Fibroblast of the aortic adventitia (primary cell): Measurements from ENCODE around the gene FLT3. TPM values are rescaled to one million over a fixed set of nuclear protein-coding genes. Genes with fewer than 3 reads are reported as not detected.

Source experiments
- DNase-seq: peaks from one replicate; pipeline ENCODE4 v3.0.0-alpha.2; 2010; ENCODE audit warnings: low read depth
- H3K4me3 ChIP-seq: 2 replicates; pipeline ENCODE4 v1.5.1; 2011; ENCODE audit warnings: low read depth, mild to moderate bottlenecking, control low read depth, low read length, moderate library complexity
- total RNA-seq: library from RNA; depleted of rRNA; stranded (reverse); fragments of >200 nt; gene quantifications from 2 replicates; pipeline ENCODE4 v1.2.3, GENCODE V29; 2012; ENCODE audit warnings: low replicate concordance
- TF ChIP-seq, protein P1 (sequence below): IDR thresholded peaks from 2 replicates; pipeline ENCODE4 v1.5.1; 2011; ENCODE audit warnings: mild to moderate bottlenecking, low read length, control low read depth, inconsistent platforms; ENCODE audit not compliant: insufficient read depth

FLT3 gene
- total RNA-seq, 1 donor = not detected

DNA sequence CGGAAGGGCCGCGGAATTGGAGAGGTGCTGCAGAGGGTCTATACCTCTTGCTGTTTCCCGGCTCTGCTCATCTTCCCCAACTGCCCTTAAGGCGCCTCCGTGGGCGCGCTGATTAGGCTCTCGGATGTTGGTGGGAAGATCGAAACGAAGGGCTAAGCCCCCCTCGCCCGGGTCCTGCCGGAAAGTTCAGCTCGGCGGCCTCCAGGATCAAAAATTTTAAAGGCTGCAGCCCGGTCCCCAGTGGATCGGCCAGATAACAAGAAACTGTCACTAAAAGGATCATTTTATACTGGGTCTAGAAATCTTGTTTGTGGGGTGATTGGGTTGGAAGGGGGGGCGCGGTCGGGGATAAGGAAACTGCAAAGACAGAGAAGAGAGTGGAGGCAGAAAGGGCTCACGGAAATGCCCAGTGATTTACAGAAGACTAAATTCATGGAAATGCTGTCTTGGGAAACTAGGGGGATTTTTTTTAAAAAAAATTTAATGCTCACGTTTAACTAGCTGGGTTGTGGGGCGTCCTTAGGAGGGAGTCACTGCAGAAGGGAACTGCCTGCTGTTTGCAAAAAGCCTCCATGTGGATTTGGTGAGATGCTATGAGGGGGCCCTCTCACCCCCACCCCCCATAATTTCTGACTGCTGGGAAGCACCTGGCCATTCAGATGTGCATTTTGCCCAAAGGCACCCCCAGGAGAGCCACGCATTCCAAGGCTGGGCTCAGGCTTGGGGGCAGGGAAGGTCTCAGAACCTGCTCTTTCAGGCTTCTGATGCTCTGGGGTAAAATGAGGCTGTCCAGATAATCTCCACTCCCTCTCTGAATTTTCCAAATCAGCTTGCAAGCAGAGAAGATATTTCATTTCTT is 138.9 kb downstream of the FLT3 start:
- TF ChIP-seq, protein P1, sequence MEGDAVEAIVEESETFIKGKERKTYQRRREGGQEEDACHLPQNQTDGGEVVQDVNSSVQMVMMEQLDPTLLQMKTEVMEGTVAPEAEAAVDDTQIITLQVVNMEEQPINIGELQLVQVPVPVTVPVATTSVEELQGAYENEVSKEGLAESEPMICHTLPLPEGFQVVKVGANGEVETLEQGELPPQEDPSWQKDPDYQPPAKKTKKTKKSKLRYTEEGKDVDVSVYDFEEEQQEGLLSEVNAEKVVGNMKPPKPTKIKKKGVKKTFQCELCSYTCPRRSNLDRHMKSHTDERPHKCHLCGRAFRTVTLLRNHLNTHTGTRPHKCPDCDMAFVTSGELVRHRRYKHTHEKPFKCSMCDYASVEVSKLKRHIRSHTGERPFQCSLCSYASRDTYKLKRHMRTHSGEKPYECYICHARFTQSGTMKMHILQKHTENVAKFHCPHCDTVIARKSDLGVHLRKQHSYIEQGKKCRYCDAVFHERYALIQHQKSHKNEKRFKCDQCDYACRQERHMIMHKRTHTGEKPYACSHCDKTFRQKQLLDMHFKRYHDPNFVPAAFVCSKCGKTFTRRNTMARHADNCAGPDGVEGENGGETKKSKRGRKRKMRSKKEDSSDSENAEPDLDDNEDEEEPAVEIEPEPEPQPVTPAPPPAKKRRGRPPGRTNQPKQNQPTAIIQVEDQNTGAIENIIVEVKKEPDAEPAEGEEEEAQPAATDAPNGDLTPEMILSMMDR = no peak
- H3K4me3 ChIP-seq = no peak overlapping the region
- DNase-seq = no peak

GRCh38 chr13:27960362-27961226 is 139.8 kb downstream of the FLT3 start:
- no peak for DNase-seq
- TF ChIP-seq, protein P1 = peak; percentile 29
- H3K4me3 ChIP-seq = no peak overlapping the region

DNA sequence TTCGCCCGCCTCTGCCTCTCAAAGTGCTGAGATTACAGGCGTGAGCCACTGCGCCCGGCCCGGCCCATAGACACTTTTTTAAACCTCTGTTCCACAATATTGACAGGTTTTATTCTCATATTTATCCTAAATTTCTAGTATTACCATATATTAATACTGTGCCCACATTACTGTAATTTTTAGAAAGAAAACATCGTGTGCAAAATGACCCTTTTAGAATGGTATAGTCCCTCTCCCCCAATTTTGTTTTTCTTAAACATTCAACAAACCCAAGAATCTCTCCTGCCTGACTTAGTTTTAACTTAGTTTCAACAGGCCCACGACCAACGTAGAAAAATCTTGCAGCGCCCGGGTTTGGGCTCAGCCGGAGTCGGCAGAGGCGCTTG is 140.4 kb downstream of the FLT3 start:
- no peak overlapping the region for H3K4me3 ChIP-seq
- TF ChIP-seq, protein P1 = no peak
- DNase-seq = no peak

GRCh38 chr13:27956576-27957300 is 143.6 kb downstream of the FLT3 start:
- H3K4me3 ChIP-seq = no peak overlapping the region
- TF ChIP-seq, protein P1 = no peak
- DNase-seq = no peak

DNA sequence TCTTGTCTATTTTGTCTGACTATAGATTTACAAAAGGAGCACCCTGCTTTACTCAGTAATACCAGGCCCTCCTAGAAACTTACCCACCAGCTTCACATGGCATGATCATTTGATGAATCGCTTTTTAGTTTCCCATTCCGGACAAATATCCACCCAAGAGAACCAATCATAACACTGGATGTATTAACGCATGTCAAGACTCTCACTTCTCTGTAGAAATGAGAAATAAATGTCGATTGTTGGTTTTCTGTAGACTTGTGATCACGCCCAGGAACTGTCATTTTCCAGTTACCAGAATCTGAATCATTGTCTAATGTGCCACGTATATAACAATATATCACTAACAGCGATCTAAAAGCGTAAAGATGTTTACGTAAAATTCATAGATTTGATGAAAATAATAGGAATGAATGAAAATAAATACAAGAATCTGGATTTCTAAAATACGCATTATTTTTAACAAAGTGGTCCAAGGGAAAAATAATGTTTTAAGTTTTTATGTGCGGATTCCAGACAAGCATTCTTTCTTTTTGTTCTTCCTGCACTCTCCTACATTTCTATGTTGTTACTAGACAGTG is 145.3 kb downstream of the FLT3 start:
- H3K4me3 ChIP-seq = no peak overlapping the region
- DNase-seq = no peak
- TF ChIP-seq, protein P1 = no peak

DNA sequence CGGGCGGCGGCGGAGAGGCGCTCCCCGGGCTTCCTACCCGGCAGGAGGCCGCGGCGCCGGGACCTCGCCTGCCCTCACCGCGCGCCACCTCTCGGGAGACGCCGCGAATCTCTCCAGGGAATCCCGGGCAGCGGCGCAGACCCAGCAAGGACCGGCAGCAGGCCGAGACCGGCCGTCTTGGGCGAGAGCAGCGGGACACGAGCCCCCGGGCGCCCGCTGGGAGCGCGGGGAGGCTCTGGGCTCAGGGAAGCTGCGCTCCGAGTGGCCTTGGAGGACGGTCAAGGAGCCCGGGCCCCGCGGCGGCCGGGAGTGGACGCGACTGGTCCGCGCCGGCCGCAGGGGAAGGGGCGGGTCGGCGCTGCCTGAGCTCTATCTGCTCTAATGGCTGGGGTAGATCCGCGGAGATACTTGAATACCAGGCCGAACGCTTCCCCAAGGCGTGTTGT is 145.9 kb downstream of the FLT3 start:
- H3K4me3 ChIP-seq = peak overlapping the region; percentile 47
- no peak for DNase-seq
- TF ChIP-seq, protein P1 = no peak
